EL (cell line): Measurements from ENCODE around the gene ATG4B.
A peak's percentile ranks its signal among the peaks of the same experiment; 100 is the strongest.

ENCODE experiments used
- DNase-seq: peaks from one replicate; pipeline ENCODE4 v3.0.0-alpha.2; 2016

The ATG4B gene

DNA sequence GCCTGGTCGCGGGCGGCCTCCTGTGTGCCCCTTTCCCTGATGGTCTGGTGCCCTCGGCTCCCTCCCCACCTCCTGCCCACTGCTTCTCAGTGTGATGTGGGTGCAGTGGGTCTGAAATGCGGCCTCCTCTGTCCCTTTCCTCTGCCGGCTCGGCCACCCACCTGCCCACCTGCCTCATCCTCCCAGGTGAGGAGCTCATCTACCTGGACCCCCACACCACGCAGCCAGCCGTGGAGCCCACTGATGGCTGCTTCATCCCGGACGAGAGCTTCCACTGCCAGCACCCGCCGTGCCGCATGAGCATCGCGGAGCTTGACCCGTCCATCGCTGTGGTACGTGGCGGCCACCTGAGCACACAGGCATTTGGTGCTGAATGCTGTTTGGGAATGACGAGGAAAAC is 30.9 kb downstream of the ATG4B start:
- DNase-seq: no peak

GRCh38 chr2:241668839-241669238 is 31.3 kb downstream of the ATG4B start:
- DNase-seq: no peak

DNA sequence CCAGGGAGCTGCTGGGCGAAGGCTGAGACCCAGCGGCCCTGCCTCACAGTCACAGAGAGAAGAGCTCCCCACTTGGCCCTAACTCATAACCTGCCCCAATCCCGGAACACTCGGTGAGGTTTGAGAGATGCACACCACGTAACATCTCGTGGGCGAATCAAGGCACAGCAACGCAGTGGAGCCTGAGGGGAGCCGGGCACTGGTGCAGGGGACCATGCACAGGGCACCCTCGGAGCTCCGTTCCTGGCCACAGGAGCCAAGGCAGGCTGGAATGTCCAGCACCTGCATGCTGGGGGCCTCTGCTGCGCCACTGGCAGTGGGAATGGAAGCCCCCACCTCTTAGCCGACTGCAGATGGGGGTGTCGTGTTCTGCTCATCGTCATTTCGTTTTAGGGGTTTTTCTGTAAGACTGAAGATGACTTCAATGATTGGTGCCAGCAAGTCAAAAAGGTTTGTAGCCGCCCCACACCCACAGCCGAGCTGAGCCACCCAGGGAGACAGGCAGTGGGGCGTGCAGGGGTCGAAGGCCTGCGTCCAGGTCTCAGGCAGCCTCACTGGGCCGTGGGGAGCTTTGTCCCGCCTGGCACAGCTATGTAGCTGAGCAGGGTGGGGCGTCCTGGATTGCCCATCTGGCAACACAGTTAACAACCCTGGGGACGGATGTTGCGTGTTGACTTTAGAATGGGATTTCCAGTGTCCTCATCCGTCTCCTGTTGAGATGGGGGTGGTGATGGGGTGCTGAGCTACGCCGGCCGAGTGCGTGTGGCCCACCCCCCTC is 33.0 kb downstream of the ATG4B start:
- no peak for DNase-seq

DNA sequence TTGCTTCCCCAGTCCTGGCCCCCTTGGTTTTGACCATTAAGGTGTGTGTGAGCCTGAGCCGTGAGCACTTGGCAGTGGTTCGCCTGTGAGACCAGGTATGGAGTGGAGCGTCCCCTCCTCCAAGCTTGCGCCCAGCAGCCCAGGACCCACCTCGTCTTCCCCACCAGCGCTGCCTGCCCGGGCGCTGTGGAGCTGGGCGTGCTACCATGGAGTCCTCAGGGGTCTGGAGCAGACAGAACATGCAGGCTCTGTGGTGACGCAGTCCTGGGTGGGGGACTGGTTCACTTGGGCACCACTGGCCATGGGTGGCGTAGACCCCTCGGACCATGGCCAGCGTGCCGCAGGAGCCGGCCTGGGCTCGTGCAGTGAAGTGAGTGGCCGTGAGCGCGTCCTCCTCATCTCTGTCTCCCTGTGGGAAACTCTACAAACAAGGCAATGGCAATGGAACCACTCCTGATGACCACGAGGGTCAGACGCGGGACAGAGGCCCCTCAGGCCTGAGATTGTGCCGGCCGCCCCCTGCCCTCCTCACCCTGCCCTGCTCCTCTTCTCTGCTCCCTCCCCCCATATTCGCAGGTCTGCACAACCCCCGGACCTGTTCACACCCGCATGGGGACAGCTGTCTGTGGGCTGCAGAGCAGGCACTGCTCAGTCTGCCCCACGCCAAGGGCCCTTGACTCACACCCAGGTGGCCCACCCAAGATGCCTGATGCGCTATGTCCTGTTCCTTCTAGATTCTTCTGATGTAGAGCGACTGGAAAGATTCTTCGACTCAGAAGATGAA is 34.2 kb downstream of the ATG4B start:
- no peak for DNase-seq

DNA sequence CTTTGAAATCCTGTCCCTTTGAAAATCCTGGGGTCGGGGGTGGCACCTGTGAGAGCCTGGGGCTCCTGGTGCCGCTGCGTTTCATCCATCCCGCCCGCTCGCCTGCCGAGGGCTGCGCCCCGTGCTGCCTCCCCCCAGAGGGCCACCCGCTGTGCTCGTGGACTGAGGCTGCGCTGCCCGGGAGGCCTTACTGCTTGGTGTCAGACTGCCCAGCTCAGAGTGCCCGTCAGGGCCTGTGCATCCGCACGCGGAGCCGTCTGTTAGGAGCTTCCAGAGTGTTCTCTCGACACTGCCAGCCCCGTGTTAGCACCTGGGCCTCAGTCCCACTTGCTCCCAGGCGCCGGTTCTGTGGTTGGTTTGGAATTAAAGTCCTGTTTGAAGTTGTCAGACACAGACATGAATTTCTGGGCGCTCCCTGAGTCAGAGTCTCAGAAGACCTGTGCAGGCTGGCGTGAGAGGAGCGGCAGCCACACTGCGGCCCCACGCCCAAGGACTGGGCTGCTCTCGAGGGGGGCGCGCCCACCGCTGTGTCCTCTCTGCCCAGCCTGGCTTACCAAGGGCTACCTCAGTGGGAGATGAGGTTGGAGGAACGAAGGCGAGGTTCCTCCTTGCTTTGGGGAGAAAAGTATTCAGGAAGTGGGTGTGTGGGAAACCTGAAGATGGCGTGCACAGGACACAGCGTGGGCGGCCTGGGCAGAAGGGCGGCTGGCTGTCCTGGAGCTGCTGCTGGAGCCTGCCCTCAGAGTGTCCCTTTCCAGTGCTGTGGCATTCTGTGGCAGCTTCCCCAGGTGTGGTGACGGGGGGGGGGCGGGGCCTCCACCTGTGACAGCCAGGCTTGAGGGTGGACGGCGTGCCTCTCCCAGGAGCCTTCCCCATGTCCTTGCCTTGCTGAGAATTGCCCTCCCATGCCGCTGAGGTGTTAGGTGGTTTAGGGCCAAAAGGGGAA is 35.0 kb downstream of the ATG4B start:
- DNase-seq: no peak

- no peak for DNase-seq
Observed at GRCh38 chr2:241673189-241673663, 35.7 kb downstream of the ATG4B start.

- DNase-seq: peak; percentile 21
Observed at GRCh38 chr2:241673797-241674725, 36.6 kb downstream of the ATG4B start.

DNA sequence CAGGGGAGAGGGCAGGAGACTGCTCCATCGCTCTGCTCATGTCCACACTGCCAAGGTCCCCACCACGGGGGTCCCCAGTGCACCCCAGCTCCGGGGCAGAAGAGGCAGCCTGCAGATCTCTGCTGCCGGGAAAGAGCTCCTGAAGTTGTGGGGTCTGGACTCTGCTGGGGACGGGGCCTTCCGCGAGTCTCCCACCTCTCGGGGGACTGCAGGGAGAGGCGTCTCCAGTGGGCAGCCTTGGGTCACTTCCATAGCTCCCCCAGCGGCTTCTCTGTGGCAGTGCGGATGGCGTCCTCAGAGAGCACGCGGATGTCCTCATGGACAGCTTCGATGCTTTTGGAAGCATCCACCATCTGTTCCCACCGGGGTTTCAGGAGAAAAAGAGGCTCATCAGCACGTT is 38.4 kb downstream of the ATG4B start:
- no peak for DNase-seq

- DNase-seq: no peak
Observed at GRCh38 chr2:241676665-241677064, 39.2 kb downstream of the ATG4B start.

DNA sequence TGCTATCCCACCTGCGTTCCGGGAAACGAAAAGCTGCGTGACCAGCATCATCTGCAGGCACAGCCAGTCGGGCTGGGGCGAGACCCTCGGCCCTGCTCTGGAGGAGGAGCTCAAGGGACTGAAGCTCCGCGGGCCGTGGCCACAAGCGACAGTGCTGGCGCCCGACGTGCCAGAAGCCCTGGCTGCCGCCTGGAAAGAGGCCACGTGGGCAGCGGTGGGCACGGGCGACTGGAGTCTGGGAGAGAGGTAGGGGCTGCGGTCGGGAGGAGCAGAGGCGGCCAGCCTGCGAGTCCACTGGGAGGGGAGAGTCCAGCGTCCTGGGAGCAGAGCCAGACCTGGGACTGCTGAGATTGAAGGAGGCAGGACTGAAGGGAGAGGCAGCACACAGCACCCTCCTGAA is 39.9 kb downstream of the ATG4B start:
- no peak for DNase-seq

DNA sequence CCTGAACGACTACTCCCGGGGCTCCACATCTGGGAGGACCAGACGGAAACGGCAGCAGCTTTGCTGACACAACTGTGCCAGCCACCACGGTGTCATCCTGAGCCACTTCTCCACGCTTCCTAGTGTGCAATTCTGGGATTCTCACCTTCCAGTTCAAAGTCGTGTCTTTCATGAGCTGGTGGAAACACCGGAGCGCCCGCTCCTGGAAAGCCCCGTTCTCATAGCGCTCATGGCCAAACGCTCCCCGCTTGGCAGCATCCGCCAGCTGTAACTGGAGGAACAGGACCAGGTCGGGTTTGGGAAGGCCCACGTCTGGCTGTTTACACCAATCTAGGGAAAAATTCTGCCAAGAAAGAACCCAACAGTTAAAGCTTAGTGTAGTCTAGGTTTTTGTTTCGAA is 40.8 kb downstream of the ATG4B start:
- DNase-seq: no peak

DNA sequence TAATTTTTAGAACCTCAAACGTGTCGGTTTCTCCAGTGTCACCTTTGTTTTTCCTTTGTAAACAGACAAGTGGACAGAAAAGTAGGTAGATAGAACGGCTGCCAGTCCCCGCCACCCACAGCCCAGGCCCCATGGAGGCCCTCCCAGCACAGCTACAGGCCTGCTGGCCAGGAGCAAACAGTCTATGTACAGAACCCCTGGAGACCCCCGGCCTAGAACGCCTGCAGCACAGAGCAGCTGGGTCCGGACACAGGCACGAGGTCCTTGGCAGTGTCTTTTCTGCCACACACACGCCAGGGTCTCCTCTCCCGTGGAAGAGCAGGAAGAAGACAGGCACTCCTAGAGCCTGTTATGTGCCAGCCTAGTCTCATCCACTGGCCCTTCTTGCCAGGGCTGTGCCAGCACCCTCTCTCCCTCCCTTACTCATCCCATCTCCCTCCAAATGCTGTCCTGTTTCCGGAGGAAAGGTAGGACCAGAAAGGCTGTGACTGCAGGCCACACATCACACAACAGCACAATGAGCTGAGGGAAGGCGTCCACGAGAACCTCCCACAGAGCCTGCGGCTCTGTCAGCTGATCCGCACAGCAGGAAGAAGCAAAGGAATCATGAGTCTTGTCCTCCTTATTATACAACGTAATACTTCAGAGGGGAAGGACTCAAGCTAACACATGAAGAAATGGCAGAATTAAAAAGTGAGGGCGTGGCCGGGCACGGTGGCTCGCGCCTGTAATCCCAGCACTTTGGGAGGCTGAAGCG is 41.5 kb downstream of the ATG4B start:
- DNase-seq: no peak

- no peak for DNase-seq
Observed at GRCh38 chr2:241680044-241680443, 42.6 kb downstream of the ATG4B start.

GRCh38 chr2:241680827-241681599 is 43.5 kb downstream of the ATG4B start:
- DNase-seq: peak; percentile 98

- DNase-seq: no peak
Observed at GRCh38 chr2:241686324-241686649, 48.8 kb downstream of the ATG4B start.

DNA sequence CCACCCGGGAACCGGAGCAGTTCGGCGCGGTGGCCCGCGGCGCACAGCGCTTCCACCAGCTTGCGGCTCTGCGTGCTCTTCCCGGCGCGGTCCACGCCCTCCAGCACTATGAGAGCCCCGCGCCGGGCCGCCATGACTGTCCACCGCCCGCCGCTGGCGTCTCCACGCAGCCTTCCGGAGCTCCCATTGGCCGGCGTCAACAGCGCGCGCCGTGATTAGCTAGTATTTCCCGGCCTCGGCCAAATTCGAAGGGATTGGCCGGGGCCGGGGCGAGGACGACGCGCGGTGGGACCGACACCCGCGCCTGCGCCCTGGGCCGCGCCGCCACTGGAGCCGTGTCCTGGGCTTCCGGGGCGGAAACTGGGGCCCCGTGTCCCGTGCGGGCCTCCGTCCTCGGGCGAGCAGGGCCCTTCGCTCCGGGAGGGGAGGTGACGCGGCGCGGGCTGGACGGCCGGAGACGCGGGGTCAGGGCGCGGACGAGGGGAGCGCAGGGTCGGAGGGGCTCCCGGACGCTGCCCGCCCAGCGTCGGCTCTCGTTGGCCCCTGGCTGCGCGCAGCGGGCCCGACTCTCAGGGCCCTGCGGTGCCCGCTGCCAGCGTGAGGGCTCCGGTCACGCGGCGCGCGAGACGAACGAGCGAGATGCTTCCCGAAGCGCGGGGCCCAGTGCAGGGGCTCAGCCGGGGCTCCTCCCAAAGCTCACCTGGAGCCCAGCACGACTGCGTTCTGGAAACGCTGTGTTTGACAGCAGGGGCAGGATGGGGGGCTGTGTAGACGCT is 49.3 kb downstream of the ATG4B start, which contains the start of gene DTYMK:
TSS of gene DTYMK (minus strand) at position 166 of the 776 bp plus-strand sequence. CDS start at position 134, 32 bp downstream.
- DNase-seq: peak; percentile 96

DNA sequence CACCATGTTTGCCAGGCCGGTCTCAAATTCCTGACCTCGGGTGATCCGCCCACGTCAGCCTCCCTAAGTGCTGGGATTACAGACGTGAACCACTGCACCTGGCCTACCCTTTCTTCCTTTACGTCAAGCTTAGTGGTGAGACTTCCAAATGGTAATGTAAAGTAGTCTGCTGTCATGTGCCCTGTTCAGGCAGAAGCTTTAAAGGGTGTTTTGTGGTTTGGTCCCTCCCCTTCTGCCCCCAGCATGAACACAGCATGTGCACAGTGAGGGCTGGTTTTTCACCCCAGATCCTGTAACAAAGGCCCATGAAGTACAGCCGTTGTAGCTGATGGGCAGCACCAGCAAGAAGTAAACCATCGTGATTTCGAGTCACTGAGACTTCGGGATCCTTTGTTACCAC is 51.8 kb downstream of the ATG4B start:
- DNase-seq: no peak

GRCh38 chr2:241690202-241690717 is 52.8 kb downstream of the ATG4B start:
- no peak for DNase-seq

DNA sequence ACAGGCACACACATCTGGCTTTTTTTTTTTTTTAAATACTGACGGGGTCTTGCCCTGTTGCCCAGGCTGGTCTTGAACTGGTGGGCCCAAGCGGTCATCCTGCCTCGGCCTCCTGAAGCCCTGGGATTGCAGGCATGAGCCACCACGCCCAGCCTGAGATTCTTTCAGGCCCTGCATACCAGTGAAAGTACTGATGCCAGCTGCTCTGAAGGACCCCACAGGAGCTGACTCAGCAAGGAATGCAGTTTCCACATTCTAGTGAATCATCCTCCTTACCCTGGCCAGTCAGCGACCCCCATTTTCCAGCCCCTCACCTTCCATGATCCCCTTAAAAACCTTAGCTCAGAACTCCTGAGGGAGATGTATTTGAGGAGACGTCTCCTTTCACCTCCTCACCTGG is 55.0 kb downstream of the ATG4B start:
- DNase-seq: peak; percentile 83
